CD4-positive, alpha-beta T cell treated with Interleukin-2 at 100 ng/mL for 4 hours (primary cell): ENCODE data around the gene COQ7.

Experiments used
- DNase-seq: peaks from one replicate; pipeline ENCODE4 v3.0.0-alpha.2; 2020; ENCODE audit warnings: low spot score

Gene COQ7

GRCh38 chr16:19067349-19068236 lies at the start of gene COQ7:
COQ7 (plus strand) TSS chr16:19067614; CDS start chr16:19067665, 51 bp downstream.
- peak; percentile 100 for DNase-seq

- no peak for DNase-seq
These were observed 46.7 kb upstream of the COQ7 start for GRCh38 chr16:19020689-19021088.

GRCh38 chr16:19021747-19022146 lies 45.7 kb upstream of the COQ7 start:
- DNase-seq: no peak

GRCh38 chr16:19027416-19027815 lies 40.0 kb upstream of the COQ7 start:
- no peak for DNase-seq

- DNase-seq: no peak
These were observed 37.4 kb upstream of the COQ7 start for GRCh38 chr16:19029980-19030379.

- no peak for DNase-seq
These were observed 35.7 kb upstream of the COQ7 start for GRCh38 chr16:19031738-19032137.

- no peak for DNase-seq
These were observed 33.7 kb upstream of the COQ7 start for GRCh38 chr16:19033761-19034160.

- no peak for DNase-seq
These were observed 27.0 kb upstream of the COQ7 start for GRCh38 chr16:19040400-19040799.

- no peak for DNase-seq
These were observed 22.6 kb upstream of the COQ7 start for GRCh38 chr16:19044769-19045168.

- DNase-seq: no peak
These were observed 21.4 kb upstream of the COQ7 start for GRCh38 chr16:19046062-19046461.

- DNase-seq: no peak
These were observed 4.7 kb upstream of the COQ7 start for GRCh38 chr16:19062706-19063105.

GRCh38 chr16:19066988-19067348 lies 446 bp upstream of the COQ7 start:
- DNase-seq: no peak

GRCh38 chr16:19068237-19068815 lies 912 bp downstream of the COQ7 start:
- DNase-seq: no peak

GRCh38 chr16:19071811-19072777 lies 4.7 kb downstream of the COQ7 start:
- DNase-seq: peak; percentile 48

- DNase-seq: no peak
These were observed 5.9 kb downstream of the COQ7 start for GRCh38 chr16:19073344-19073743.

GRCh38 chr16:19073863-19074262 lies 6.4 kb downstream of the COQ7 start:
- no peak for DNase-seq

GRCh38 chr16:19075511-19075910 lies 8.1 kb downstream of the COQ7 start:
- no peak for DNase-seq

GRCh38 chr16:19077879-19078278 lies 10.5 kb downstream of the COQ7 start:
- DNase-seq: no peak

- DNase-seq: no peak
These were observed 16.3 kb downstream of the COQ7 start for GRCh38 chr16:19083670-19084069.

GRCh38 chr16:19084139-19084538 lies 16.7 kb downstream of the COQ7 start:
- DNase-seq: no peak

GRCh38 chr16:19084879-19085278 lies 17.5 kb downstream of the COQ7 start:
- no peak for DNase-seq

- DNase-seq: no peak
These were observed 18.3 kb downstream of the COQ7 start for GRCh38 chr16:19085679-19086200.
